ENCODE results near the gene KIAA0040. TPM values are rescaled to one million over a fixed set of nuclear protein-coding genes. Genes with fewer than 3 reads are reported as not detected.
A peak's percentile ranks its signal among the peaks of the same experiment; 100 is the strongest.

KIAA0040 gene
- total RNA-seq, 1 experiment from 2014 or later = 5.0 TPM

DNA sequence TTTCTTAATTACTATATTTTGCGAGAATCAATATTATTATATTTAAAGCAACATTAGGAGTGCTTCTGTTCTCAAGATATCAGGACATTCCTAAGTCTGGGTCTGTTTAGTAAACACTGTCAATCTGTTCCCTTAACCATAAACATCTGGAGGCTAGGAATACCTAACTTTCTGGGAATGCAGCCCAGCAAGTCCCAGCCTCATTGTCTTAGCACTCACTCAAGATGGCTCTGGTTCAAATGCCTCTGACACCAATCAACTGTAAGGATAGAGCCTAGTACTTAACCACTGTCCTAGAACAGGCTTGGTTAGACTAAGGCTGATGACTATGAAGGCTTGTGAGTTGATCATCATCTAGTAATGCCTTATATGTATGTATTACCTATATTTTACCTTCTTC lies 63.4 kb downstream of the KIAA0040 start:
- H2AFZ ChIP-seq (ENCODE audit: low read length) = no peak overlapping the region
- H3K27ac ChIP-seq (ENCODE audit: insufficient read length, low read depth, low read length) = peak overlapping the region; percentile 66
- Mint-ChIP-seq H3K4me1 (peaks cover 41 to 51% of the 10 kb centered on the region in 2 experiments), H3K9me3 (peaks cover 0 to 2% of the 10 kb centered on the region in 2 experiments; a peak in 2 of 5 replicates), H3K27me3 (ENCODE audit: low read depth) (no peaks in the 10 kb centered on the region), H3K4me3 (no peak overlapping the region), H3K36me3 (ENCODE audit: insufficient read depth in 1 of 3, low read depth in 3 of 3) (peaks cover 0 to 3% (median 0%) of the 10 kb centered on the region in 3 experiments; a peak in 3 of 7 replicates), H3K27ac (peak overlapping the region in 2 of 3 experiments; percentile 87 to 100; a peak in 4 of 7 replicates)
- no peak overlapping the region for H2BK15ac ChIP-seq (ENCODE audit: low read depth, low read length)
- H3T11ph ChIP-seq (ENCODE audit: low read length) = no peak overlapping the region
- no peak overlapping the region for H3K9ac ChIP-seq (ENCODE audit: extremely low read depth, insufficient read length, low read length)
- H2AK5ac ChIP-seq (ENCODE audit: insufficient read length, low read length) = no peak overlapping the region
- no peak overlapping the region for H2BK20ac ChIP-seq (ENCODE audit: low read depth, low read length, poor library complexity, severe bottlenecking)
- H4K8ac ChIP-seq (replicated peaks; ENCODE audit: insufficient read length, low read depth, low read length) = no peak overlapping the region
- TF ChIP-seq, protein P1, sequence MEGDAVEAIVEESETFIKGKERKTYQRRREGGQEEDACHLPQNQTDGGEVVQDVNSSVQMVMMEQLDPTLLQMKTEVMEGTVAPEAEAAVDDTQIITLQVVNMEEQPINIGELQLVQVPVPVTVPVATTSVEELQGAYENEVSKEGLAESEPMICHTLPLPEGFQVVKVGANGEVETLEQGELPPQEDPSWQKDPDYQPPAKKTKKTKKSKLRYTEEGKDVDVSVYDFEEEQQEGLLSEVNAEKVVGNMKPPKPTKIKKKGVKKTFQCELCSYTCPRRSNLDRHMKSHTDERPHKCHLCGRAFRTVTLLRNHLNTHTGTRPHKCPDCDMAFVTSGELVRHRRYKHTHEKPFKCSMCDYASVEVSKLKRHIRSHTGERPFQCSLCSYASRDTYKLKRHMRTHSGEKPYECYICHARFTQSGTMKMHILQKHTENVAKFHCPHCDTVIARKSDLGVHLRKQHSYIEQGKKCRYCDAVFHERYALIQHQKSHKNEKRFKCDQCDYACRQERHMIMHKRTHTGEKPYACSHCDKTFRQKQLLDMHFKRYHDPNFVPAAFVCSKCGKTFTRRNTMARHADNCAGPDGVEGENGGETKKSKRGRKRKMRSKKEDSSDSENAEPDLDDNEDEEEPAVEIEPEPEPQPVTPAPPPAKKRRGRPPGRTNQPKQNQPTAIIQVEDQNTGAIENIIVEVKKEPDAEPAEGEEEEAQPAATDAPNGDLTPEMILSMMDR (conservative IDR thresholded peaks at IDR 0.05) = no peak
- H3K4me2 ChIP-seq (ENCODE audit: insufficient read depth, insufficient read length, low read length) = no peak overlapping the region
- no peaks in the 10 kb centered on the region for H3K23me2 ChIP-seq (ENCODE audit: insufficient read length, low read depth, low read length, poor library complexity, severe bottlenecking)
- H2BK5ac ChIP-seq (ENCODE audit: insufficient read length, low read length) = no peak overlapping the region
- no CpG with 5 or more reads among the region's 1 CpG for WGBS (ENCODE audit: extremely low coverage, insufficient read length, low lambda C conversion rate)
- no peak overlapping the region for H2BK12ac ChIP-seq (ENCODE audit: insufficient read length, low read depth, low read length)
- H3K14ac ChIP-seq (ENCODE audit: insufficient read depth, low read length) = no peak overlapping the region
- no peak overlapping the region for H3K18ac ChIP-seq (ENCODE audit: insufficient read length, low read depth, low read length)
- H4K5ac ChIP-seq (ENCODE audit: insufficient read length, low read depth, low read length) = peak overlapping the region; percentile 23
- peaks cover 16% of the 10 kb centered on the region; the same call in 1 of the 2 replicates for H3K4me1 ChIP-seq (ENCODE audit: insufficient read depth, low read length)
- no peaks in the 10 kb centered on the region for H3K79me2 ChIP-seq (ENCODE audit: insufficient read depth, low read length)
- no peaks in the 10 kb centered on the region for H4K20me1 ChIP-seq (ENCODE audit: control insufficient read depth, insufficient read depth, insufficient read length)
- H3K9me3 ChIP-seq (ENCODE audit: control insufficient read depth, low read depth, low read length) = no peaks in the 10 kb centered on the region
- 0 out of 2 replicates have a peak, but pooled peaks cover 2% of the 10 kb centered on the region for H3K27me3 ChIP-seq (ENCODE audit: insufficient read depth, low read length)
- H4K91ac ChIP-seq (ENCODE audit: insufficient read length, low read depth, low read length) = no peak overlapping the region
- H3K23ac ChIP-seq (ENCODE audit: insufficient read length, low read depth, low read length) = no peak overlapping the region
- H3K56ac ChIP-seq (ENCODE audit: insufficient read length, low read depth, low read length) = no peak overlapping the region
- no peaks in the 10 kb centered on the region for H3K79me1 ChIP-seq (ENCODE audit: insufficient read depth, low read depth, low read length, poor library complexity, severe bottlenecking)
- no peak overlapping the region; the same call in 1 of the 2 replicates for H3K4ac ChIP-seq (ENCODE audit: low read depth, low read length)
- no peak for DNase-seq
- H2BK120ac ChIP-seq (ENCODE audit: low read depth, low read length, poor library complexity, severe bottlenecking) = peak overlapping the region; percentile 52

All from H9 (cell line).